ENCODE results near the gene GABRG3. TPM values are rescaled to one million over a fixed set of nuclear protein-coding genes. Genes with fewer than 3 reads are reported as not detected.

GABRG3 gene
- total and polyA plus RNA-seq, 10 of the 15 experiments (the other 5 are each of a cell fraction or from before 2014, with no cell fraction given) = 0.15 TPM; not detected in 9

- ChIA-PET POLR2A (no interaction called here), RAD21 (ENCODE audit: unreplicated experiment) (no interaction called here), CTCF (no interaction called here), SMC1A (ENCODE audit: uncharacterized antibody, unreplicated experiment) (no interaction called here)
- Histone ChIP-seq H3K4me3 (no peak overlapping the region), H4K20me1 (ENCODE audit: control insufficient read depth, insufficient read depth) (no peaks in the 10 kb centered on the region), H3K9ac (ENCODE audit: control insufficient read depth, insufficient read depth, low read length) (no peak overlapping the region), H3K36me3 (ENCODE audit: control insufficient read depth in 2 of 2, insufficient read depth in 2 of 2, low read length in 1 of 2) (no peaks in the 10 kb centered on the region), H3K4me1 (ENCODE audit: control insufficient read depth, insufficient read depth, low read length) (no peaks in the 10 kb centered on the region), H3K27me3 (replicated peaks in 1 of 2; ENCODE audit: control insufficient read depth in 2 of 2, insufficient read depth in 2 of 2, low read length in 1 of 2) (no peaks in the 10 kb centered on the region), H3K27ac (ENCODE audit: control insufficient read depth, insufficient read depth) (no peak overlapping the region), H3K4me2 (ENCODE audit: control insufficient read depth, insufficient read depth) (no peak overlapping the region), H2AFZ (ENCODE audit: control insufficient read depth, low read depth, low read length) (no peak overlapping the region), H3K79me2 (ENCODE audit: control insufficient read depth, insufficient read depth, low read length) (no peaks in the 10 kb centered on the region), H3K9me3 (replicated peaks; ENCODE audit: control insufficient read depth, insufficient read depth, low read length) (no peaks in the 10 kb centered on the region; the same call in 2 of the 3 replicates)
- ATAC-seq (no peak), FAIRE-seq (no peak), DNase-seq (ENCODE audit: low read depth, low spot score) (no peak)
- in situ Hi-C loops (cut with MboI) (no loop called here), intact Hi-C loops (cut with micrococcal nuclease; ENCODE audit: unreplicated experiment) (no loop called here)
- WGBS (ENCODE audit: insufficient coverage, insufficient replicate concordance, low lambda C conversion rate, missing lambda C conversion rate) = 15% methylated on average over 11 of the region's 12 CpGs
- no TSS peak for BruUV-seq (replicated peaks)
- no peak for TF ChIP-seq MTA3 (IDR thresholded peaks at IDR 0.05; ENCODE audit: borderline replicate concordance, low read length)
- TF ChIP-seq CEBPZ (IDR thresholded peaks at IDR 0.05; ENCODE audit: low read depth, low read length) = no peak
- TF ChIP-seq ZNF24 (IDR thresholded peaks at IDR 0.05) = no peak
- TF ChIP-seq FOXK2 (IDR thresholded peaks at IDR 0.05) = no peak
- no peak for TF ChIP-seq NRF1 (conservative IDR thresholded peaks at IDR 0.05; ENCODE audit: low read depth, low read length)
Measured at GRCh38 chr15:27067175-27067574, 96.2 kb downstream of the GABRG3 start.

GRCh38 chr15:27070841-27071240 lies 99.9 kb downstream of the GABRG3 start:
- Histone ChIP-seq H4K20me1 (ENCODE audit: control insufficient read depth, insufficient read depth) (no peaks in the 10 kb centered on the region), H3K4me1 (ENCODE audit: control insufficient read depth, insufficient read depth, low read length) (no peaks in the 10 kb centered on the region), H3K27me3 (replicated peaks in 1 of 2; ENCODE audit: control insufficient read depth in 2 of 2, insufficient read depth in 2 of 2, low read length in 1 of 2) (no peaks in the 10 kb centered on the region), H3K4me2 (ENCODE audit: control insufficient read depth, insufficient read depth) (no peak overlapping the region), H3K9me3 (replicated peaks; ENCODE audit: control insufficient read depth, insufficient read depth, low read length) (no peaks in the 10 kb centered on the region; the same call in 2 of the 3 replicates), H3K4me3 (no peak overlapping the region), H3K9ac (ENCODE audit: control insufficient read depth, insufficient read depth, low read length) (no peak overlapping the region), H3K27ac (ENCODE audit: control insufficient read depth, insufficient read depth) (no peak overlapping the region), H3K36me3 (ENCODE audit: control insufficient read depth in 2 of 2, insufficient read depth in 2 of 2, low read length in 1 of 2) (no peaks in the 10 kb centered on the region), H3K79me2 (ENCODE audit: control insufficient read depth, insufficient read depth, low read length) (no peaks in the 10 kb centered on the region), H2AFZ (ENCODE audit: control insufficient read depth, low read depth, low read length) (no peak overlapping the region)
- RAD21 ChIA-PET (ENCODE audit: unreplicated experiment) = no interaction called here
- DNase-seq (ENCODE audit: low read depth, low spot score) (no peak), FAIRE-seq (no peak), ATAC-seq (no peak)
- intact Hi-C loops (cut with micrococcal nuclease; ENCODE audit: unreplicated experiment) = no loop called here
- CTCF ChIA-PET = interaction anchor here (0.7 kb wide), 1 partner anchor 11 kb away, joined by 3 read pairs; no protein-coding TSS in a partner anchor
- in situ Hi-C loops (cut with MboI) = no loop called here
- SMC1A ChIA-PET (ENCODE audit: uncharacterized antibody, unreplicated experiment) = no interaction called here
- POLR2A ChIA-PET = no interaction called here
- no TSS peak for BruUV-seq (replicated peaks)
- WGBS (ENCODE audit: insufficient coverage, insufficient replicate concordance, low lambda C conversion rate, missing lambda C conversion rate) = 3% methylated on average over 6 of the region's 6 CpGs
- no peak for TF ChIP-seq NBN (IDR thresholded peaks at IDR 0.05)
- TF ChIP-seq LARP7 (IDR thresholded peaks at IDR 0.05) = no peak
- no peak for TF ChIP-seq NFYB (IDR thresholded peaks at IDR 0.05; ENCODE audit: insufficient read depth, low read depth, low read length)
- no peak for TF ChIP-seq KLF5 (IDR thresholded peaks at IDR 0.05; ENCODE audit: partially characterized antibody)
- TF ChIP-seq IRF3 (IDR thresholded peaks at IDR 0.05) = no peak
- no peak for TF ChIP-seq RBBP5 (conservative IDR thresholded peaks at IDR 0.05)
- no peak for TF ChIP-seq PAX5 (IDR thresholded peaks at IDR 0.05; ENCODE audit: borderline replicate concordance, low read depth, low read length)
- TF ChIP-seq RB1 (IDR thresholded peaks at IDR 0.05; ENCODE audit: borderline replicate concordance) = no peak
- TF ChIP-seq NR2C2 (IDR thresholded peaks at IDR 0.05; ENCODE audit: borderline replicate concordance, control insufficient read depth, insufficient read length, low read depth) = no peak
- no peak for TF ChIP-seq TARDBP (IDR thresholded peaks at IDR 0.05; ENCODE audit: borderline replicate concordance)
